ENCODE results near the gene RCBTB2.
A peak's percentile ranks its signal among the peaks of the same experiment; 100 is the strongest.

The RCBTB2 gene

GRCh38 chr13:48562296-48563066 lies 29.6 kb upstream of the RCBTB2 start:
- DNase-seq: peak in 1 of 4 experiments; percentile 16

GRCh38 chr13:48561466-48562235 lies 28.8 kb upstream of the RCBTB2 start:
- no peak for DNase-seq

DNA sequence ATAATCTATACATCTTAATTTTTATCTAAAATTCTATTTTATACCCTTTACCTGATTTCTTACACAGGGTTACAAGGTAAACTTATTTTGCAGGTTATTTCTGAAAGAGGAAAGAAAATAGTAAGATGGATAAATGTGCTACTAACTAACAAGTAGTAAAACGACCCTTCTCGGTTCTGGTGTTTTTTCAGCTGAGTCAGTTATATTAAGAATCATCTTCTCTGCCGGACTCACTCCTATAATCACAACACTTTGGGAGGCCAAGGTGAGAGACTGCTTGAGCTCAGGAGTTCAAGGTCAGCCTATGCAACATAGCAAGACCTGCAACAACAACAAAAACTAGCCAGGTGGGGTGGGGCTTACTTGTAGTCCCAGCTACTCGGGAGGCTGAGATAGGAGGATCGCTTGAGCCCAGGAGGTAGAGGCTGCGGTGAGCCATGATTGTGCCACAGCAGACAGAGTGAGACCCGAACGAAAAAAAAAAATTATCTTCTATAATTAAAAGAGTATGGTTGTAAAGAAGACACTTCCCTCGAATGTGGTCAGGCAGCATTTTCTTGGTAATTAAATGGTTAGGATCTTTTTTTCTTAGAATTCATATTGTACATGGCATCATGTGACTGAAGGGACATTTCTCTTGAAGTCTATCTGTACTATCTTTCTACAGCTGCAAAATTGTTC lies 27.9 kb upstream of the RCBTB2 start:
- DNase-seq: no peak

GRCh38 chr13:48559638-48560320 lies 26.9 kb upstream of the RCBTB2 start:
- no peak for DNase-seq

DNA sequence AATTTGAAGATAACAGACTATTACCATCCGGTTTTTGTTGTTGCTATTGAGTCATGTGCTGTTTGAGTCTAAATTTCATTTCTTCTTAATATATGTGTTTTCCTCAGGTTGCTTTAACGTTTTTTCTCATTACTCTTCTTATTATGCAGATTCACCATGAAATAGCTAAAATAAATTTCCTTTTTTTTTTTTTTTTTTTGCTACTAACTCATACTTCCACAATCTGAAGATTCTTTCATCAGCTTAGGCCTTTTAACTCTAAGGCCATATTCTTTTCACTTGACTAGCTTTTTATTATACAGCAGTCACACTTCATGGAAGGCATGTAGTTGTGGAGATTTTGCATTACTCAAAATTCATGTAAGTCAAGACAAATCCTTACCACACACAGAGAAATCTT lies 23.9 kb upstream of the RCBTB2 start:
- DNase-seq: no peak

DNA sequence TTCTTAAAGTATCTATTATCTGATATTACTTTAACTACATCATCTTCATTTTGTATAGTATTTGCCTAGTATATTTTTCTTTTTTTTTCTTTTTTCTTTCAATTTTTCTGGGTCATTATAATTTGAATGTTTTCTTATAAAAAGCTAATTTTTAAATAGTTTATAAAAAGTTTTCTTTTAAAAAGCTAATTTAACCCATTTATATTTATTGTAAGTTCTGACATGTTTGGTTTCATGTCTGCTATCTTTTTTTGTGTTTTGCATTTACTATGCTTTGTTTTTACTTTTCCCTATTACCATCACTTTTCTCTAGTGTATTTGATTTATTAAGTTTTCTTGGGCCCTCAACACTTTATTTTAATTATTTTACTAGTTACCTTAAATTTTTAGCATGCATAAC lies 22.6 kb upstream of the RCBTB2 start:
- DNase-seq: no peak

GRCh38 chr13:48551329-48551728 lies 18.4 kb upstream of the RCBTB2 start:
- DNase-seq: no peak

DNA sequence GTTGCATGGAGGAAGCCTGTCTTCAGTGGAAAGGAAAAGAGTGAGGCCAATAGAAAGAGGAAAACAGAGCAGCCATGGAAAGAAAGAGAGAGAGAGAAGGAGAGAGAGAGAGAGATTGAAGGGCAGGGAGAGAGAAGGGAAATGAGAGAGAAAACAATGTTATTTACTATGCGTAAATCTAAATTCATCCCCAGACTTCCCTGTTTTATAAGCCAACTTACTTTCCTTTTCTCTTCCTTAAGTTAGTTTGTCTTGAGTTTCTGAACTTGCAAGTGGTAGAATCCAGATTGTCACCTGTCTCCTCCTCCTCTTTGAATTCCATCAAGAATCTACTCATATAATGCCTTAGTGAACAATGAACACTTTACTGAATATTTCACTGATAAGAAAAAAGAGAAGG lies 16.8 kb upstream of the RCBTB2 start:
- DNase-seq: no peak

DNA sequence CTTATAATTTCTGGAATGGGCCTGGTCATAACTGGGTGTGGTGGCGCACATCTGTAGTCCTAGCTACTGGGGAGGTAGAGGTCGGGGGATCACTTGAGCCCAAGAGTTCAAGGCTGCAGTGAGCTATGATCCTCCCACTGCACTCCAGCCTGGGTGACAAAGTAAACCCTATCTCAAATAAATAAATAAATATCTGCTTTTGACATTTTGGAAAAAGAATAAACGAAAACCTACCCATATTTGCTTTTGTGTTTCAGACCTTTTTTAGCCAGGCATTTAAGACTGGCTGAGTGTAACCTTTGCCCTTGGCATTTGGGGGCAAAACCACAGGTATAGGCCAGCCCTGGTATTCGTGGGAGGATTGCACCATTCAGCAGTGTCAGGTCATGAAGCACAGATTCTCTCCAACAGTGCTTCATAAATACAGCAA lies 14.8 kb upstream of the RCBTB2 start:
- no peak for DNase-seq

GRCh38 chr13:48545608-48546007 lies 12.7 kb upstream of the RCBTB2 start:
- no peak for DNase-seq

GRCh38 chr13:48542581-48543341 lies 9.9 kb upstream of the RCBTB2 start:
- no peak for DNase-seq

DNA sequence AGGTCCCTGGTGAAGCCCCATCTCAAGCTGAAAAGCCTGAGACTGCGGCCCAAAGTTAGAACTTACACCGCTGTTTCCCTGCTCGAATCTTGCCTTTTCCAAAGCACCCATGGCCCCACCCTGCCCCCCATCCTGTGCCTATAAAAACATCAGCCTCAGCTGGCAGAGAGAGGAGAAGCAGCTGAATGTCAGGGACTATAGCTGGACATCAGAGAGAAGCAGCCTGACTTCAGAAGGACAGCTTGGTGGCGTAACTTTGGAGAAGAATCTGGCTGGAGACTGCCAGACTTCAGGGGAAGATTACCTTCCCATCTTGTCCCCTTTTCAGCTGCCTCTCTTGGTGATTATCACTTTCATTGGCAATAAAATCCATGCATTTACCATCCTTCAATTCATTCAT lies 9.3 kb upstream of the RCBTB2 start:
- no peak for DNase-seq

DNA sequence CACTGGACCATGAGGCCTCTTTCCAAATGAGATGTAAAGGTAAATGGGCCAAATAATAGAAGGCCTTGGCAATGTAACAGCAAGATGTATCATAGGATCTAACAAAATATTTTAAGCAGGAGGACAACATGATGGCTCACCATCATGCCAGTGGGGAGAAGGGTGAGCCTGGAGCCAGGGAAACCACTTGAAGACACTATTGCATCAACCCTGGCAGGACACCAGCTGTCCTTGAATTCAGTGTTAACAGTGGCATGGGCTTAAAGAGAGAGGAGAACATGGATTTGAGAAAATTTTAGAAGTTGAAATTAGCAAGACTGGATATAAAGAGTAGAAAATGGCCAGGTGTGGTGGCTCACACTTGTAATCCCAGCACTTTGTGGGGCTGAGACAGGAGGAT lies 6.7 kb upstream of the RCBTB2 start:
- no peak for DNase-seq

DNA sequence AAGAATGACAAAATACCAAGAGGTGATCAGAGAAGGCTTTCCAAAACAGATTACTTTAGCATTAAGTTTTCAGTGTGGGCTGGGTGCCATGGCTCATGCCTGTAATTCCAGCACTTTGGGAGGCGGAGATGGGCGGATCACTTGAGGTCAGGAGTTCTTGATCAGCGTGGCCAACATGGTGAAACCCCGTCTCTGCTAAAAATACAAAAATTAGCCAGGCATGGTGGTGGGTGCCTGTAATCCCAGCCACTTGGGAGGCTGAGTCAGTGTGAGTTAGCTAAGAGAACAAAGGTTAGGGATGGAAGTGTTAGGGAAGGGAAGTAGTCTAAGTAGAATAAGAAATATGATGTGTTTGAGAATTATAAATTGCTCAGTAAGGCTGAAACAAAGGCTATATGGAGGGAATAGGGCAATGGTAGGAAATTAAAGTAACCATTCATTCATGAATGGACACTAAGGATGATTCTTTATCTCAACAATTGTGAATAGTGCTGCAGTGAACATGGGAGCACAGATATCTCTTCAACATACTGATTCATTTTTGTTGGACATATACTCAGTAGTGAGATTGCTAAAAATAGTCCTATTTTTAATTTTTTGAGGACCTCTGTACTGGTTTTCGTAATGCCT lies 3.9 kb upstream of the RCBTB2 start:
- no peak for DNase-seq

DNA sequence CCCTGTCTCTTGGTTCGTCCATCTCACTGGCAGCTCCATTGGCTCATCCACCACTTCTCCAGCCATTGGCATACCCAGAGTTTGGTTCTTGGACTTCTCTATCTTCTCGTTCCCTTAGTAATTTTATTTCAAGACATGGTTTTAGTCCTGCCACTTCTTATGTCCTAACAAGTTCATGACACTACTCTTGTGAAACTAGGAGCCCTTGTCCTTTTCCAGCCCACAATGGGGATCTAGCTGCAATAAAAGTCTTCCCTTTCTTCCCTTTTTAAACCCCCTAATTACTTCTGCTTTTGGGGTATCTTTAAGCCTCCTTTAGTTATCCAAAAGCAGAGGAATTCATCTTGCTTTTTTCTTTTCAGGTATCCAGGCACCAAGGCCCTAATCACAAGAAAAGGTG lies 2.9 kb upstream of the RCBTB2 start:
- DNase-seq: no peak

GRCh38 chr13:48534911-48535501 lies 2.1 kb upstream of the RCBTB2 start:
- DNase-seq: no peak

GRCh38 chr13:48533961-48534600 lies 1.2 kb upstream of the RCBTB2 start:
- no peak for DNase-seq

- no peak for DNase-seq
Observed at GRCh38 chr13:48532256-48532505, 699 bp downstream of the RCBTB2 start.

DNA sequence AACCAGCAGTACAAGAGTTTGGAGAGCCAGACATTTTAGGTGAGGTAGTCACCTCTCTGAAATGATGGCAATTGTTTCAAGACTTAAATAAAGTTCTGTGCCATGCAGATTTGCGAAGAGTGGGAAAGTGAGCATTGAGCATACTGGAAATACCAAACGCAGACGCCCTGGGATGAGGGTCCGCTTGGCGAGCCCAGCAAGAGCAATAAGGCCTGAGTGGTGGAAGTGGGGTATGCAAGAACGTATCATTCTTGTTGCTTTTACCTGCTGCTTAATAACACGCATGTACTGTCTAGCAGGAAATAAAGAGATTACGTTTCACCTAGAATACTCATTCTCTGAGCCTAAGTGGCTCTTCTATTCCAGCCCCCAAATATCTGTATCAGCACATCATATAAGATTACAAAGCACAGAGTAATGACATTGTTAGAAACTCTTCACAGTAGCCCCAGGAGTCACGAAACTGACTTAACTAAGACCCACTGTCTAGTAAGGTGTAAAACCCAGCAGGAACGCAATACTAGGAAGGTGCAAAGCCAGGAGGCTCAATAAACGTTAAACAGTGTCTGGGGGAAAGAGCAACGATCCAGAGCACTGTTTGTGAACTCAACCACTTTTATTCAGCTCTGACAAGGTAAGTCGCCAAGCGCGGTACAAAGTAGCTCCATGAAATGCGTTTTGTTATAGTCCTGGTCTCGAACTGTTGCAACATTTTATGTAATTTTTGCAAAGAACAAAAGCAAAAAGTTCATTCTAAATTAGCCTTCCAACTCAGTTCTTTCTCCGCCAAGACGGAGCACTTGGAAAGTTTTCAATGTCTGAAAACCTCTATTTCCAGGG lies 1.2 kb downstream of the RCBTB2 start:
- DNase-seq: no peak

DNA sequence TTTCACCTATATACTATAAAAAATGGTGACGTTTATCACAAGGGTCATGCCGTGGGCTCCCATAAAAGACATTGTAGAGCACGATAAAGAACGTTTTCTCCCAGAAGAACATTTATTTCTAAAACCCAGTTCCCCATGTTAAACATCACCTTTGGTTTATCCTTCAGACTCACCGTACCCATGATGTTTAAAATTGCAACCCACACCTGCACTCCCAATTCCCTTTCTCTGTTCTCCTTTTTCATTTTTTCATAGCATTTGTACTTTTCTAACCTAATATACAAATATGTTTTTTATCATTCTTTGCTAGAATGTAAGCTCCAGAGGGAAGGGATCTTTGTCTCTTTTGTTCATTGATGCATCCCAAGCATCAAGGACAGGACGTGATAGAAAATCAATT lies 2.0 kb downstream of the RCBTB2 start:
- no peak for DNase-seq
